Ovary (tissue), 9 donors: ENCODE results near the gene LRTM2. TPM values are rescaled to one million over a fixed set of nuclear protein-coding genes. Genes with fewer than 3 reads are reported as not detected.
"Not testable (repeated sequence)": the region's sequence is repeated elsewhere in the genome, so short reads cannot be mapped to it uniquely, and the experiment has no call there.

ENCODE experiments used
- DNase-seq, 5 donors: peaks; one replicate each; pipeline ENCODE4 v3.0.0-alpha.2; 2019 to 2020
- H3K27ac ChIP-seq, 2 donors: fragments of 200-600 bp; one replicate each; pipeline versions ENCODE4 v1.5.1 to v1.8.0; 2019 to 2022
- H3K27me3 ChIP-seq: fragments of 200-600 bp; one replicate; pipeline ENCODE4 v1.8.0; 2022
- H3K36me3 ChIP-seq: fragments of 200-600 bp; sonication (generic); one replicate; pipeline ENCODE4 v1.5.1; 2019
- H3K4me1 ChIP-seq: one replicate; pipeline ENCODE4 v1.8.1; 2013; ENCODE audit warnings: mild to moderate bottlenecking, moderate library complexity; ENCODE audit not compliant: insufficient read depth
- H3K4me3 ChIP-seq: fragments of 200-600 bp; sonication (generic); one replicate; pipeline ENCODE4 v1.5.1; 2017
- H3K9me3 ChIP-seq, 2 donors: fragments of 200-600 bp in 1 of 2; sonication (generic) in 1 of 2; one replicate each; pipeline versions ENCODE4 v1.5.1 to v1.8.1; 2013 to 2019; ENCODE audit warnings: mild to moderate bottlenecking in 1 of 2, moderate library complexity in 1 of 2
- EP300 ChIP-seq: sonication (generic); formaldehyde crosslinking; IDR thresholded peaks from one replicate; pipeline ENCODE4 v1.6.1; 2017; ENCODE audit warnings: antibody characterized with exemption
- POLR2A ChIP-seq: fragments of 450-650 bp; IDR thresholded peaks from one replicate; pipeline ENCODE4 v1.6.1; 2017; ENCODE audit warnings: antibody characterized with exemption, mild to moderate bottlenecking, moderate library complexity
- WGBS, 3 donors: extraction: QIAGEN DNeasy Blood & Tissue Kit in 1 of 3; methylation state at CpG; one replicate each; pipeline versions ENCODE4 v1.1.5 to v1.1.7; 2013 to 2017; 5-methylcytosine and 5-hydroxymethylcytosine counted together
- intact Hi-C, 4 donors: fragments of 100-400 bp; cut with DNase I; formaldehyde crosslinking; loops; one replicate each; pipeline versions ENCODE4 v1.11.0 to v1.15.1; 2022 to 2023
- polyA plus RNA-seq, 2 donors: library from polyadenylated mRNA; stranded (reverse); fragments of 200-250 nt in 1 of 2; fragments of 350-450 nt in 1 of 2; fragmentation: Illumina TruSeq in 1 of 2; extraction: RNeasy Lipid Tissue Mini Kit (QIAGEN cat#74804) in 1 of 2; gene quantifications; one replicate each; pipeline ENCODE4 v1.2.3, GENCODE V29; 2013 to 2014
- total RNA-seq, 7 donors: library from RNA; depleted of rRNA in 2 of 7; stranded (reverse); fragments of >200 nt in 2 of 7; fragmentation: NEBNext Ultra II Directional in 3 of 7; extraction: Animal tissue kit (Norgen Biotek cat#: 25700) in 3 of 7; gene quantifications; one replicate each; pipeline versions ENCODE4 v1.1.0 to v1.2.4, GENCODE V29; 2016 to 2023
- TF ChIP-seq, protein P1 (sequence below), 3 donors: fragments of 450-650 bp in 2 of 3; fragments of 200-600 bp in 1 of 3; IDR thresholded peaks; one replicate each; pipeline versions ENCODE4 v1.5.1 to v1.8.0; 2016 to 2022; ENCODE audit warnings: antibody characterized with exemption in 3 of 3, mild to moderate bottlenecking in 1 of 3
- donor health status: DM: no; HTN: no; CAD: no; lungs with moderate emphysema.
- donor health status: DM: no; HTN: no; CAD: no.
- donor health status: Bipolar disorder and iron deficiency.
- donor health status: DM: yes; HTN: yes; CAD: no.
- donor health status: DM: no; HTN: no; CAD: no.
- donor health status: DM: yes; HTN: yes; CAD: no.

The LRTM2 gene
- total and polyA plus RNA-seq, 9 donors: not detected

DNA sequence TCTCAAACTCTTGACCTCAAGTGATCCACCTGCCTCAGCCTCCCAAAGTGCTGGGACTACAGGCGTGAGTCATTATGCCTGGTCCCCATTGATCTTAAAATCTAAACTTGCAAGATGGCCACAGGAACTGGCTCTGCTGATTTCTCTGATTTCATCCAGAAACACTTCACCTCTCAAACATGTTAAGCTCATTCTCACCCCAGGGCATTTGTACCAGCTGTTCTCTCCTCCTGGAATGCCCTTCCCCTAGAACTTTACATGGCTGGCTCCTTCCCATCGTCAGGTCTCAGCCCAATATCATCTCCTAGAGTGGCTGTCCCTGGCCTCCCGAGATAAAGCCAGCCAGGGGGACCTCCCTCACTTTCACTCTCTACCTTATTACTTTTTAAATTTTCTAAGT lies 5.3 kb upstream of the LRTM2 start:
- TF ChIP-seq, protein P1, sequence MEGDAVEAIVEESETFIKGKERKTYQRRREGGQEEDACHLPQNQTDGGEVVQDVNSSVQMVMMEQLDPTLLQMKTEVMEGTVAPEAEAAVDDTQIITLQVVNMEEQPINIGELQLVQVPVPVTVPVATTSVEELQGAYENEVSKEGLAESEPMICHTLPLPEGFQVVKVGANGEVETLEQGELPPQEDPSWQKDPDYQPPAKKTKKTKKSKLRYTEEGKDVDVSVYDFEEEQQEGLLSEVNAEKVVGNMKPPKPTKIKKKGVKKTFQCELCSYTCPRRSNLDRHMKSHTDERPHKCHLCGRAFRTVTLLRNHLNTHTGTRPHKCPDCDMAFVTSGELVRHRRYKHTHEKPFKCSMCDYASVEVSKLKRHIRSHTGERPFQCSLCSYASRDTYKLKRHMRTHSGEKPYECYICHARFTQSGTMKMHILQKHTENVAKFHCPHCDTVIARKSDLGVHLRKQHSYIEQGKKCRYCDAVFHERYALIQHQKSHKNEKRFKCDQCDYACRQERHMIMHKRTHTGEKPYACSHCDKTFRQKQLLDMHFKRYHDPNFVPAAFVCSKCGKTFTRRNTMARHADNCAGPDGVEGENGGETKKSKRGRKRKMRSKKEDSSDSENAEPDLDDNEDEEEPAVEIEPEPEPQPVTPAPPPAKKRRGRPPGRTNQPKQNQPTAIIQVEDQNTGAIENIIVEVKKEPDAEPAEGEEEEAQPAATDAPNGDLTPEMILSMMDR (IDR thresholded peaks at IDR 0.05): no peak
- H3K4me3 ChIP-seq: no peak overlapping the region
- no peaks in the 10 kb centered on the region for H3K9me3 ChIP-seq
- DNase-seq: no peak
- H3K27me3 ChIP-seq: no peaks in the 10 kb centered on the region
- intact Hi-C loops: no loop called here
- WGBS, 3 donors: 69 to 73% (median 72%) methylated on average over 3 of the region's 3 CpGs
- no peak overlapping the region for H3K27ac ChIP-seq
- H3K36me3 ChIP-seq: no peaks in the 10 kb centered on the region
- H3K4me1 ChIP-seq: no peaks in the 10 kb centered on the region

DNA sequence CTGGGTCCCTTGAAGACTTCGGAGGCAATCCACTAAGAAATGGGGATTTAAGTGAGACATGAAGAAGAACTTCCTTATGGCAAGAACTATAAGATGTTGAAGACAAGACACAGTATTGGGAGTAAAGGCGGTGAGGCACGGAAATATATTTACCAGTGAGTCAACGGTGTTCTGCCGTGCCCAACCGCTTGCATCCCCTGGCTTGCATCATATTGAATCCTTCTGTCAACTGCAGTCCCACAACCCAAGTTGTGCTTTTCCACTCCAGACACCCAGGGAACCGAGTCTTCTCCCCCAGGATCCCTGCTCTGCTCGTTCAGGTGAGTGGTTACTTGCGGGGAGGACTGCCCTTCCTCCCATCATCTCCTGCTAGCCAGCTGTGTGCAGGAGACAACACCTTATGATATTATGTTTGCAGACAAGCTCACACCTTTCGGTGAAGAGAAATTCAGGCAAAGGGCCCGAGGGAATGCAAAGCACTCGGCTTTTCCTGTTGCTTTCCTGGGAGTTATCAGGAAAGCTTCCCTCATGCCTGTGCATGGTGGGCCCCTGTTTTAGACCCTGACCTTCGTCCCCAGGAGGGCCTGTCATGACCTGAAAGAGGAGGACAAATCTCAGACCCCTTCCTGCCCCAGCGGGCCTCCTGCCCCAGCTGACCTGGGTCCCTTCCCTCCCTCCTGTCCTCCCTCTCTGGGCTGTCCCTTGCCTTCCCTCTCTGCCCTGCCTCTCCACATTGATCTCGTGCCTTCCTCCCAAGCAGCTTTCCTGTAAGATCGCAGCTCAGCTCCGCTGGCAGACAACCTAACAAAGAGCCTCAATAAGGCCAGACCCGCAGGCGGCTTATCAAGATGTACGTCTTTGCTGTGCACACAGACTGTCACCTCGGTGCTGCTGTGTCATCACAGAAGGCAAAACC lies 4.3 kb upstream of the LRTM2 start:
- Histone ChIP-seq H3K36me3 (no peaks in the 10 kb centered on the region), H3K4me3 (no peak overlapping the region), H3K27me3 (no peaks in the 10 kb centered on the region), H3K9me3 (no peaks in the 10 kb centered on the region), H3K27ac (no peak overlapping the region), H3K4me1 (no peaks in the 10 kb centered on the region)
- intact Hi-C loops: no loop called here
- WGBS, 3 donors: 48 to 56% (median 51%) methylated on average over 21 of the region's 21 CpGs
- no peak for TF ChIP-seq EP300
- no peak for DNase-seq

DNA sequence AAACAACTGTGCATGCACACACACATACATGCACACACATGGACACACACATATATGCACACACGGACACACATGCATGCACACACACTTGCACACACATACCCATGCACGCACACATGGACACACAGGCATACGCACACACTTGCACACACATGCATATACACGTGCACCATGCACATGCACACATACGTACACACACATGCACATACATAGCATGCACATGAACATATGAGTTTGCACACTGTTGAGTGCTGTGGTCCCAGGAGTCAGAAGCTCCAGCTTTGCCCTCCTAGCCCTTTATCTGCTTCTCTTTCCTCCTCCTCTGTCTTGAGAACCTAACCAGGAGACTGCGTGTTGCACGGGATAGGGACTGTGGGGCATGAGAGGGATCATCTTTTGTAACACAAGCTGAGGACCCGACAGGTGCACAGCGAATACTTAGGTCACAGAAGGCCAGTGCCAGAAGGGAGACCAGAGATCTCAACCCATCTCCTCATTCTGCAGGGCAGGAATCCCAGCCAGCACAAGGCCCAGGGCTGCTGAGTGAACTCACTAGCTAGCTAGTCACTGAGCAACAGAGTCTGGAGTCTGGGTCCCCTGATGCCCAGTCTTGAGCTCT lies 3.5 kb upstream of the LRTM2 start:
- Histone ChIP-seq H3K27me3 (no peaks in the 10 kb centered on the region), H3K4me3 (no peak overlapping the region), H3K4me1 (no peaks in the 10 kb centered on the region), H3K27ac (no peak overlapping the region), H3K9me3 (no peaks in the 10 kb centered on the region), H3K36me3 (no peaks in the 10 kb centered on the region)
- WGBS, 3 donors: 89 to 92% (median 90%) methylated on average over 9 of the region's 9 CpGs
- intact Hi-C loops: no loop called here
- DNase-seq: no peak
- no peak for TF ChIP-seq POLR2A
- TF ChIP-seq, protein P1 (IDR thresholded peaks at IDR 0.05): no peak
- TF ChIP-seq EP300: no peak

DNA sequence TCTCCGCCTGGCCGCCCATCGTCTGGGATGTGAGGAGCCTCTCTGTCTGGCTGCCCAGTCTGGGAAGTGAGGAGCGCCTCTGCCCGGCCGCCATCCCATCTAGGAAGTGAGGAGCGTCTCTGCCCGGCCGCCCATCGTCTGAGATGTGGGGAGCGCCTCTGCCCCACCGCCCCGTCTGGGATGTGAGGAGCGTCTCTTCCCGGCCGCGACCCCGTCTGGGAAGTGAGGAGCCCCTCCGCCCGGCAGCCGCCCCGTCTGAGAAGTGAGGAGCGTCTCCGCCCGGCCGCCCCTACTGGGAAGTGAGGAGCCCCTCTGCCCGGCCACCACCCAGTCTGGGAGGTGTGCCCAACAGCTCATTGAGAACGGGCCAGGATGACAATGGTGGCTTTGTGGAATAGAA lies 2.4 kb upstream of the LRTM2 start:
- intact Hi-C loops: not testable (repeated sequence)

DNA sequence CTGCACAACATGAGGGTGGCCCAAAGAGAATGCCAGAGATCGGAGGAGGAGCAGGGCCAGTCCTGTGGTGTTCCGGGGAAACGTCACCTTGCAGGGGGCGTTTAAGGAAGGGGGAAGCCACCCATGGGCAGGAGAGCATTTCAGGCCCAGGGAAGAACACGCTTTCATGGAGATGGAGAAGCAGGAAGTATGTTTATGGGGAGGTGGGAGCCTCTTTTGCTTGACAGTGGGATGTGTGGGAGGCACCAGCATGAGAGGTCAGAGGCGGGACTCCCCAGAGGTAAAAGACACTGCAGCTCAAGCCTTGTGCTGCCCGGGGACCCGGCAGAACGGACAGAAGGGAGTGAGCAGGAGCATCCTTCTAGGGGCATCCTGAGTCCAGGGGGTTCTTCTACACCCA lies 1.3 kb upstream of the LRTM2 start:
- intact Hi-C loops: no loop called here
- no peaks in the 10 kb centered on the region for H3K4me1 ChIP-seq
- WGBS, 3 donors: 31 to 37% (median 34%) methylated on average over 9 of the region's 9 CpGs
- no peak for TF ChIP-seq POLR2A
- TF ChIP-seq, protein P1 (IDR thresholded peaks at IDR 0.05): no peak
- no peak for TF ChIP-seq EP300
- H3K27ac ChIP-seq: no peak overlapping the region
- no peaks in the 10 kb centered on the region for H3K36me3 ChIP-seq
- H3K27me3 ChIP-seq: no peaks in the 10 kb centered on the region
- no peaks in the 10 kb centered on the region for H3K9me3 ChIP-seq
- H3K4me3 ChIP-seq: no peak overlapping the region
- no peak for DNase-seq

More for the DNA sequence above, 2.4 kb upstream of the LRTM2 start:
- not testable (repeated sequence) for H3K27me3 ChIP-seq, H3K36me3 ChIP-seq, H3K4me3 ChIP-seq, DNase-seq, H3K27ac ChIP-seq, H3K4me1 ChIP-seq, H3K9me3 ChIP-seq
- 85 to 96% (median 93%) methylated on average over 6 to 28 of the region's 28 CpGs for WGBS, 3 donors
